ENCODE measurements around the gene MYO3B. TPM values are rescaled to one million over a fixed set of nuclear protein-coding genes. Genes with fewer than 3 reads are reported as not detected.
"Not testable (repeated sequence)": the region's sequence is repeated elsewhere in the genome, so short reads cannot be mapped to it uniquely, and the experiment has no call there.

MYO3B gene
- total and polyA plus RNA-seq, 2 of the 8 experiments (the other 6 are each of a cell fraction or from before 2014, with no cell fraction given): 0.17 to 0.19 TPM

DNA sequence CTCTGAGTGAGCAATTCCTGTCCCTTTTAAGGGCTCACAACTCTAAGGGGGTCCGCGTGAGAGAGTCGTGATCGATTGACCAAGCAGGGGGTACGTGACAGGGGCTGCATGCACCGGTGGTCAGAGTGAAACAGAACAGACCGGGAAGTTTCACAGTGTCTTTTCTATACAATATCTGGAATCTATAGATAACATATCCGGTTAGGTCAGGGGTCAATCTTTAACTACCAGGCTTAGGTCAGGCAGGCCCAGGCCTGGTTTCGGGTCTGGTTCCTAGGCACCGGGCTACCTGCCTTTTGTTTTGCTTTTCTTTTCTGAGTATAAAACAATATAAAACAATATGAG, 35.3 kb downstream of the MYO3B start:
- not testable (repeated sequence) for H4K8ac ChIP-seq (ENCODE audit: extremely low read depth, insufficient read depth, low read length)

More for the DNA sequence above, 35.3 kb downstream of the MYO3B start:
- H3K4me2 ChIP-seq (ENCODE audit: insufficient read depth in 1 of 2, low read depth in 2 of 2, low read length in 2 of 2); H3K23me2 ChIP-seq (ENCODE audit: low read depth, low read length); H2BK5ac ChIP-seq (ENCODE audit: low read depth, low read length); H3K18ac ChIP-seq (ENCODE audit: extremely low read depth, low read length); H3K4ac ChIP-seq (replicated peaks; ENCODE audit: insufficient read length, low read depth, low read length); H3K9ac ChIP-seq (replicated peaks in 1 of 4; ENCODE audit: extremely low read depth in 1 of 4, low read depth in 3 of 4, low read length in 3 of 4); H3K23ac ChIP-seq (ENCODE audit: insufficient read length); FAIRE-seq; POLR2A ChIA-PET (ENCODE audit: partially characterized antibody); H4K5ac ChIP-seq (ENCODE audit: insufficient read length, low read depth, low read length); H2BK120ac ChIP-seq (replicated peaks; ENCODE audit: low read depth, low read length); H3K14ac ChIP-seq (ENCODE audit: insufficient read length); H2BK12ac ChIP-seq (ENCODE audit: low read depth, low read length); H3K27ac ChIP-seq (ENCODE audit: low read depth, low read length); H3K56ac ChIP-seq (replicated peaks; ENCODE audit: insufficient read length, low read depth, low read length); H2AFZ ChIP-seq (ENCODE audit: low read length); H3K79me1 ChIP-seq (ENCODE audit: low read depth, low read length); H4K91ac ChIP-seq (replicated peaks; ENCODE audit: insufficient read length, low read length); H2AK5ac ChIP-seq (ENCODE audit: low read depth, low read length); H3K27me3 ChIP-seq (replicated peaks in 1 of 4; ENCODE audit: control insufficient read depth in 3 of 4, extremely low read depth in 1 of 4, insufficient read depth in 3 of 4, low read length in 3 of 4); H2BK15ac ChIP-seq (ENCODE audit: low read length); H2BK20ac ChIP-seq (ENCODE audit: low read length); H3K79me2 ChIP-seq (ENCODE audit: control insufficient read depth in 1 of 2, insufficient read depth in 2 of 2, low read length in 2 of 2); H4K20me1 ChIP-seq (replicated peaks in 1 of 2; ENCODE audit: control insufficient read depth in 1 of 2, insufficient read depth in 2 of 2, low read length in 2 of 2); H3K4me3 ChIP-seq (ENCODE audit: extremely low read depth in 1 of 4, insufficient read depth in 2 of 4, low read depth in 3 of 4, low read length in 4 of 4); H3K36me3 ChIP-seq (ENCODE audit: control insufficient read depth in 2 of 4, insufficient read depth in 4 of 4, low read length in 3 of 4); DNase-seq (ENCODE audit: low read depth in 1 of 2, low spot score in 2 of 2): not testable (repeated sequence)
- CTCF ChIA-PET (ENCODE audit: partially characterized antibody): interaction anchor here (2.0 kb wide), 1 partner anchor 230 kb away, joined by 4 read pairs; no protein-coding TSS in a partner anchor
- Histone ChIP-seq H3K9me3 (ENCODE audit: insufficient read depth in 2 of 2, low read depth in 1 of 2, low read length in 1 of 2) (peaks cover 8 to 20% of the 10 kb centered on the region in 2 experiments; a peak in 3 of 4 replicates), H3K4me1 (replicated peaks in 1 of 4; ENCODE audit: control insufficient read depth in 3 of 4, insufficient read depth in 4 of 4, low read length in 3 of 4) (peaks cover 3 to 27% (median 17%) of the 10 kb centered on the region in 4 experiments; a peak in 6 of 7 replicates)
- WGBS, 2 experiments (ENCODE audit: extremely low coverage in 1 of 2, insufficient coverage in 1 of 2, insufficient read length in 1 of 2, insufficient replicate concordance in 2 of 2, low coverage in 1 of 2, low lambda C conversion rate in 2 of 2, missing lambda C conversion rate in 1 of 2): 82% methylated on average over 10 of the region's 10 CpGs; no CpG with 5 or more reads in 1 of the 2 experiments
